GM23248 (cell line): ENCODE measurements around the gene DYRK1A.

Source experiments
- EZH2 ChIP-seq: fragments of 200-600 bp; sonication (generic); IDR thresholded peaks from 2 replicates; pipeline ENCODE4 v1.6.1; 2018; ENCODE audit warnings: antibody characterized with exemption, mild to moderate bottlenecking; ENCODE audit not compliant: insufficient read depth, poor library complexity, severe bottlenecking
- EZH2phosphoT487 ChIP-seq: fragments of 200-600 bp; sonication (generic); IDR thresholded peaks from 2 replicates; pipeline ENCODE4 v1.6.1; 2018; ENCODE audit warnings: antibody characterized with exemption, moderate library complexity, mild to moderate bottlenecking, low read depth; ENCODE audit not compliant: insufficient read depth

GRCh38 chr21:37503848-37504467 is 137.4 kb downstream of the DYRK1A start:
- TF ChIP-seq EZH2 (no peak), EZH2phosphoT487 (no peak)
